Activated CD4-positive, alpha-beta T cell treated with anti-CD3 and anti-CD28 coated beads, Interleukin-2, amount 10 ng/mL, durations not matched to agents 24 days and 14 days (primary cell): ENCODE data around the gene SS18L1. TPM values are rescaled to one million over a fixed set of nuclear protein-coding genes. Genes with fewer than 3 reads are reported as not detected.

Experiments
- DNase-seq: peaks from one replicate; pipeline ENCODE4 v3.0.0; 2022
- H3K27ac Mint-ChIP-seq: one replicate; pipeline ENCODE4 v1.8.0; 2022; ENCODE audit warnings: mild to moderate bottlenecking, mixed read lengths
- H3K27me3 Mint-ChIP-seq: one replicate; pipeline ENCODE4 v1.8.0; 2022; ENCODE audit warnings: mixed read lengths
- H3K36me3 Mint-ChIP-seq: one replicate; pipeline ENCODE4 v1.8.0; 2022; ENCODE audit warnings: low read depth, mild to moderate bottlenecking, mixed read lengths
- H3K4me1 Mint-ChIP-seq: one replicate; pipeline ENCODE4 v1.8.0; 2021; ENCODE audit warnings: mixed read lengths
- H3K4me3 Mint-ChIP-seq: one replicate; pipeline ENCODE4 v1.8.0; 2022; ENCODE audit warnings: mild to moderate bottlenecking, moderate library complexity, mixed read lengths
- H3K9me3 Mint-ChIP-seq: one replicate; pipeline ENCODE4 v1.8.0; 2021; ENCODE audit warnings: mixed read lengths
- intact Hi-C: fragments of 100-400 bp; cut with micrococcal nuclease; formaldehyde crosslinking; loops from one replicate; pipeline ENCODE4 v1.15.1; 2023
- total RNA-seq: library from RNA; stranded (reverse); gene quantifications from 2 replicates; pipeline ENCODE4 v1.2.3, GENCODE V29; 2022

The SS18L1 gene
- total RNA-seq, 1 donor from 2014 or later: 29.0 TPM

DNA sequence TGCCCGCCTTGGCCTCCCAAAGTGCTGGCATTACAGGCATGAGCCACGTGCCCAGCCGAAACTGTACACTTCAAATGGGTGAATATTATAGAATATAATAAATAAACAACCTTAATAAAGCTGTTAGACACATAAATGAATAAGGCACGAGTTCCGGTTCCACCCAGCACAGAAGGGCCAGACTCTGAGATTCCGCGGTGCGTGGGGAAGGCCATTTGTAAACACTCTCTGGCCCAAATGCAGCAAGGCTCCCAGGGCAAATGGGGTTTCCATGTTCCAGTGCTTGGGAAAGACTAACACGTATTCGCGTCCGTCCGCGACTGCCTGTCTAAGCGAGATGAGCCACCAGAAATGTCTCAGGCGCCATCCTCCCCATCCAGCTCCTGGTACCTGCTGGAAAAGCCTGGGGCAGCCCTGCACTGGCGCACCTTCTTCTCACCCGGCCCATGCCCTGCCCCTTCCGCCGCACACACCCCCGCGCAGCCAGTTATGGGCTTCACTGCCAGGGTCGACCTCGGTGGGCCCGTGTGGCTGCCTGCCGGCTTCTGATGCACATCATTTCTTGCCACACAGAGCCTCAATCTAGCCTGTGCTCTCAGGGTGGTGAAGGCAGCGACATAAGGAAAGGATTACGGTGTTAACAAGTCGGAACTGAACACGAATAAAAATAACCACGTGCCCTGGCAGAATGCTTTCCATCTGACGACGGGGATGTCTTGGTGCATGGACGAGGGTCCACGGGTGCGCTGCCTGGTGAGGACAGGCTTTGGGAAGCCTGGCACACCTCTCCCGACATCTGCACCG, 26.8 kb upstream of the SS18L1 start:
- no peak overlapping the region for H3K4me3 Mint-ChIP-seq
- H3K36me3 Mint-ChIP-seq: no peaks in the 10 kb centered on the region
- no peak for DNase-seq
- no peaks in the 10 kb centered on the region for H3K9me3 Mint-ChIP-seq
- H3K27me3 Mint-ChIP-seq: no peaks in the 10 kb centered on the region
- intact Hi-C loops: no loop called here
- peaks cover 15% of the 10 kb centered on the region for H3K4me1 Mint-ChIP-seq
- no peak overlapping the region for H3K27ac Mint-ChIP-seq

DNA sequence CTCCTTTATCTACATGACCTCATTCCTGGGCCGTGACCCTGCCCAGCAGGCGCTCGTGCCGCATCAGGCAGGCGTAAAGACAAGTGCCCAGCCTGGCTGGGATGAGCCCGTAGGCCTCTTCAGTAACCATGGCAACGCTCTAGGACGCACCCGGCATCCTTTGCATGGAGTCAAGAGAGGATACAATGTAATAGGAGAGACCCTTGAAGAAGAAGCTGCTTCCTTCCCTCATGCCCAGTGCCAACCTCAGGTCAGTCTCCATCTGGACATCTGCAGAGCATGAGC, 26.3 kb upstream of the SS18L1 start:
- Mint-ChIP-seq H3K27ac (no peak overlapping the region), H3K36me3 (no peaks in the 10 kb centered on the region), H3K9me3 (no peaks in the 10 kb centered on the region), H3K4me3 (no peak overlapping the region), H3K4me1 (peaks cover 15% of the 10 kb centered on the region), H3K27me3 (no peaks in the 10 kb centered on the region)
- intact Hi-C loops: no loop called here
- DNase-seq: no peak

DNA sequence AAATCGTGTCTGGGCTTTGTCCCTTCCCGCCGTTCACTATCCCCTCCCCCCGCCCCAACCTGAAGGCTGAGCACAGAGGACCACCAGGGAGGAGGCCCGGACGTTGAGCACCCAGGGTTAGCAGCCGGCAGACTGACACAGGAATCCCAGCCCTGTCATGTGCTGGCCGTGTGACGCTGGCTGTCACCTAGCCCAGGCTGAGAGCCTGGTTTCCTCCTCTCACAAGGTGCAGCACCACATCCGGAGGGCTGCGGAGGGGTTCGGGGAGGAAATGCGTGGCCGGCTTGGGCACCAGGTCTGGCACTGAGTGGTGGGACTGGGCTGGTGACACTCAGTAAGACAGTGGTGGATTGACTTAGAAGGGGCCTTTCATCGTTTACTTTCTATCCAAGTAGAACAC, 25.9 kb upstream of the SS18L1 start:
- Mint-ChIP-seq H3K4me3 (peak overlapping the region; percentile 23), H3K4me1 (peaks cover 15% of the 10 kb centered on the region), H3K27ac (no peak overlapping the region), H3K27me3 (no peaks in the 10 kb centered on the region), H3K9me3 (no peaks in the 10 kb centered on the region), H3K36me3 (no peaks in the 10 kb centered on the region)
- peak; percentile 89 for DNase-seq
- intact Hi-C loops: no loop called here

DNA sequence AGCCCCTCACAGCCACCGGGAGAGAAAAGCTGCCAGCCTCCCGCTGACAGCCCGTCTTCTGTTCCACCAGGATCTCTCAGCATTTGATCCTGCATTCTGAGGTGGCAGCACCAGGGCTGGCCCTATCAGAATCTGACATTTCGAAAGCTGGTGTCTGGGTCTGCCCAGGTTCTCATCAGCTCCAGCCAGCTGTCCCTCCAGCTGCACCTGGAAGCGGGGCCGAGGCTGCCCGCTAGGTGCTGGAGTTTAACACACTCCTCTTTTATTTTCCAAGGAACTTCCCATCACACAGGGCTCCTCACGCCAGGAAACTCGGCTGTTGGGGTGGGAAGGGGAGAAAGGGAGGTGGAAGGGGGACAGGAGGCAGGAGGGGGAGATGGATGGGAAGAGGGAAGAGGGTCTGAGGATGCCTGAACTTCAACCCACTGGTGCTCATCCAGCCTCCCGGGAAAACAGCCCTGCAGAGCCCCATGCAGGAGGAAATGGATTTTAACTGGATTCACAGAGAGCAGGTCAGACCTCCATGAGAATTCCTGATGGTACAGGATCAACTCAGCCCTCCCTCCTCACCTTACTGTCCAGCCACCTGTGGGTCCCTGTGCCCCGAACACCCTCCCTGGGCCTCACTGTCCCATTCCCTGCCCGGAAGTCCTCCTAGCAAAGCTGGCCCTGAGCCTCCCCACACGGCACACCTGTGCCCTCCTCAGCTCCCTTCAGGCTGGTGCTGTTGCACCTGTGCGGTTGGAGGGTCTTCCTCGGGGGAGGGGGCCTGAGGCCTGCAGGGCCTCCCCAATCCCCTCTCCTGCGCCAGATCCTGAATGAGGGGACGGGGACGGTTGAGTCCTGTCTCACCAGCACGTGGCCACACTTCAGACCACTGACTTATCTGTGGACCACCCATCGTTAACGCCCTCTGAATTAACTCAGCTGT, 25.2 kb upstream of the SS18L1 start:
- H3K27me3 Mint-ChIP-seq: no peaks in the 10 kb centered on the region
- no peak for DNase-seq
- H3K36me3 Mint-ChIP-seq: peaks cover 2% of the 10 kb centered on the region
- no peaks in the 10 kb centered on the region for H3K9me3 Mint-ChIP-seq
- peaks cover 18% of the 10 kb centered on the region for H3K4me1 Mint-ChIP-seq
- intact Hi-C loops: no loop called here
- no peak overlapping the region for H3K27ac Mint-ChIP-seq
- H3K4me3 Mint-ChIP-seq: peak overlapping the region; percentile 23

DNA sequence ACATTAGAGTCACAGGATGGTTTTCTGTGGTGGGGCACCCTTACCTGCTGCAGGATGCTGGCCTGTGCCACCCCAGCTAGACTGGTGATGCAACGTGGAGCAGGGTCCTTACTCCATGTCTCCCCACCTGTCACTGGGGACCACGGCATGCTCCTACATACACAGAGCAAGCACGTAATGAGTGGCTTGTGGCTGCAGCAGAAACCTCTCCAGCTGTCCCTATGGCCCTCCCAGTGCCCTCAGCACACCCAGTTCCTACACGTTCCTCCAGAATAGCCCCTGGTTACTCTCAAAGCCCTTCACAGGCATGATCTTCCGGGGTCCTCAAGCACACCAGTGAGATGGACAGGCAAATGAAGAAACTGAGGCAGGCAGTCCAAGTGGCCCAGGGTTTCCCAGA, 24.5 kb upstream of the SS18L1 start:
- intact Hi-C loops: no loop called here
- H3K27ac Mint-ChIP-seq: peak overlapping the region; percentile 59

DNA sequence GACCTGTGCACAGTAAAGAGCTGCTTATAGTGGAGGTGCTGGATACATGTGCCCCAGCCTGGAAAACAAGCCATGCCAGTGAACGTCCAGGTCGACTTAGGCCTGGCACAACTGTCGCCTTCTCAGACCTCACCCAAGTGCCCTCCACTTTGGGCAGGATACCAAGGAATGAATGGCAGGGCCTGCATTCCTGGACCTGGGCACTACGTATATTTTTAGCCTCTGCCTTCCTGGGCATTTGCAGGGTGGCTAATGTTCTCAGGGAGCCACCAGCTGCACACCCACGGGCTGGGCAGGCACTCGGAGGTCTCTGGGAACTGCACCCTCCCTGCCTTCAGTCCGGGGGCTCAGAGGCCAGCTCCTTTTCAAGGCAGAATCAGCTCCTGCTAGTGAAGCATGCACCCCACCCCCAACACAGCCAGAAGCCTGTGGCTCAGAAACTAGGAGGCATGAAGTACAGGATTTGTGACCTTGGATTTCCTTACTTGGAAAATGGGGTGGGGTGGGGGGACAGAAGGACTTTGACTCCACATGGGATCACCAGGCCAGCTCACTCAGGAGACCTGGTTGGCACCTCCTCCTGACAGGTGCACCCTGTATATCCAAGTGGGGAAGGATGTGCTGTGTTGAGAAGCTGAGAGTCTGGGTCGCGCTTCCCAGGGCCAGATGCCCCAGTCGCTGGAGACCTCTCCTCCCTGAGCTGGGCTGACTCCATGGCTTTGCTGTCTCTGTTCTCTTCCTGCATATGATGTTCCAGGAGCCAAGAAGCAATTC, 23.8 kb upstream of the SS18L1 start:
- Mint-ChIP-seq H3K4me3 (no peak overlapping the region), H3K4me1 (peaks cover 28% of the 10 kb centered on the region), H3K27me3 (no peaks in the 10 kb centered on the region), H3K27ac (peak overlapping the region; percentile 60), H3K9me3 (no peaks in the 10 kb centered on the region), H3K36me3 (peaks cover 13% of the 10 kb centered on the region)
- DNase-seq: no peak
- intact Hi-C loops: loop anchor here (5.0 kb wide), 1 partner anchor 268 kb away; the partner anchor contains the start of gene RPS21

More for the DNA sequence above, 24.5 kb upstream of the SS18L1 start:
- Mint-ChIP-seq H3K36me3 (peaks cover 6% of the 10 kb centered on the region), H3K9me3 (no peaks in the 10 kb centered on the region), H3K4me1 (peaks cover 23% of the 10 kb centered on the region), H3K27me3 (no peaks in the 10 kb centered on the region), H3K4me3 (peak overlapping the region; percentile 7)
- no peak for DNase-seq

DNA sequence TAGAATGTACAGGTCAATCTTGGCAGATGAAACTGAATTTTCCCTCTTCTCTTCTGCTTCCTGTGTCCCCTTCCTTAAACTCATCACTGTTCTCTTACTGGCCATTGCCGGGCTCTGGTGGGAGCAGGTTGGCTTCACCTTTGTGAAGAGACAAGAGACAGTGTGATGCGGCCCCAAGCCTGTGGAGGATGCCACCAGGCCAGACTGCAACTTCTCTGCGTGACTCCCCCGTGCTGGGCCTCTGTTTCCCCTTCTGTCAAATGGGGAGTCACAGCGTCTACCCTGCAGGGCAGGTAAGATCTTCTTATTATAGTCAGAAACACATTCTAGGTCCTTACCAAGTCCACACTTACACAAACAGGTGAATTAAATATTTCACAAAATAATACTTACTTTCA, 23.2 kb upstream of the SS18L1 start:
- H3K36me3 Mint-ChIP-seq: peaks cover 19% of the 10 kb centered on the region
- H3K27me3 Mint-ChIP-seq: no peaks in the 10 kb centered on the region
- peaks cover 28% of the 10 kb centered on the region for H3K4me1 Mint-ChIP-seq
- peak overlapping the region; percentile 58 for H3K4me3 Mint-ChIP-seq
- DNase-seq: no peak
- H3K27ac Mint-ChIP-seq: peak overlapping the region; percentile 60
- no peaks in the 10 kb centered on the region for H3K9me3 Mint-ChIP-seq
- intact Hi-C loops: loop anchor here (5.0 kb wide), 1 partner anchor 267 kb away; the partner anchor contains the start of gene RPS21

DNA sequence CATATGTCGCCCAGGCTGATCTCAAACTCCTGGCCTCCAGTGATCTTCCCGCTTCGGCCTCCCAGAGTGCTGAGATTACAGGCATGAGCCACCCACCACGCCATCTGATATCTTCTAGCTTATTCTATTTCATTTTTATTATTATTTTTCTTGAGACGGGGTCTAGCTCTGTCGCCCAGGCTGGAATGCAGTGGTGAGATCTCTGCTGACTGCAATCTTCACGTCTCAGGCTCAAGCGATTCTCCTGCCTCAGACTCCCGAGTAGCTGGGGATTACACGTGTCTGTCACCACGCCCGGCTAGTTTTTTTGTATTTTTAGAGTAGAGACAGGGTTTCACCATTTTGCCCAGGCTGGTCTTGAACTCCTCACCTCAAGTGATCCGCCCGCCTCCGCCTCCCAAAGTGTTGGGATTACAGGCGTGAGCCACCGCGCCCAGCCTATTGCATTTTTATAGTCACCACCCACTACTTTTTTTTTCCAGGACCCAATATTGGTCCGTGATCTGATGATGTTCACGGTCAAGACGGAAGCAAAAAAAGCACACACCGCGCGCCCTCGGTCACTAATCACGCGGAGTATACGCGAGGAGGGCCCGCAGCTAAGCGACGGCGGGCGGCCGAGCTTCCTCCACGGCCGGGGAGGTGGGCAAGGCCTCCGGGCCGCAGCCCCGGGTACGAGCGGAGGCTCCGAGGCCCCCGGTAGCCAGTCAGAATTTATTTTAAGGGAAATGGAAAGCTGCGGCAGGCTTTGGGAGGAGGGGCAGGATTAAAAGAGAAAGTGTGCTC, 22.4 kb upstream of the SS18L1 start:
- no peaks in the 10 kb centered on the region for H3K27me3 Mint-ChIP-seq
- peaks cover 28% of the 10 kb centered on the region for H3K4me1 Mint-ChIP-seq
- H3K36me3 Mint-ChIP-seq: peaks cover 25% of the 10 kb centered on the region
- intact Hi-C loops: loop anchor here (1.0 to 5.0 kb wide), 2 partner anchors 55 to 266 kb away; partner anchors contain the start of gene RPS21
- H3K9me3 Mint-ChIP-seq: no peaks in the 10 kb centered on the region
- peak overlapping the region; percentile 88 for H3K4me3 Mint-ChIP-seq
- peak overlapping the region; percentile 96 for H3K27ac Mint-ChIP-seq
- DNase-seq: no peak

DNA sequence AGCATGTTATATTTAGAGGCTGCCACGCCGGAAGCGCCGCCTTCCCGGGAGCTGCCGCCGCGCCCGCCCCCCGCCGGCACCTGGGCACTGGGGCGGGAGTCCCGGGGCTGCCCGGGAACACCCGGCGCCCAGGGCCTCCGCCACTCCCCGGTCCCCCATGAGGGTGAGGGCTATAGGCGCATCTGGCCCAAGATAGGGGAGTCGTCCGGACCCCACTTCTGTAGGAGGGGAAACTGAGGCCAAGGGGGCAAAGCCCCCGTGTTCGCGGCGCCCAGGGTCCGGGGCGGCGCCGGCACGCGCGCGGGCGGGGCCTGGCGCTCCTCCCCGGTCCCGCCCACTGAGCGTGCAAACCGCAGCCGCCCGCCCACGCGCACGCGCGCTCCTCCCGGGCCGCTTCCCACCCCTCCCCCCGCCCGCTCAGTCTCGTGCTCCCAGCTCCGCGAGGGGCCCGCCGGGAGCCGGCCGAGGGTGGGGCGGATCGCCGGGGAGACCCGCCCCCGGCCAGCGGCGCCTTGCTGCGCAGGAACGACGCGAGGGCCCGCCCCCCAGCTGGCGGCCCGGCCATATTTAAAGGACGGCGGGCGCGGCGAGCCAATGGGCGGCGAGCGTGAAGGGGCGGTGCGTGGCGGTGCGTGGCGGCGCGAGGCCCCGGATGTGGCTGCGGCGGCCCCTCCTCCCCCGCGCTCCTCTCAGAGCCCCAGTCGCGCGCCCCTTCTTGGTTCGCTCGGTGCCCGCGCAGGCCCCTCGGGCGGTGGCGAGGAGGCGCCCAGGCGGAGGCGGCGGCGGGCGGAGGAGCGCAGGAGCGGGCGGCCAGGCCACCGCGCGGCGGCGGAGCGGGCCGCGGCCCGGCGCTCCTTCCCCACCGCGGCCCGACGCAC, 21.6 kb upstream of the SS18L1 start, which contains the start of gene LSM14B:
Gene LSM14B (plus strand): TSS at position 700 of the 878 bp plus-strand sequence. CDS start 192 bp downstream, outside the sequence.
- peak within 1 kb of the TSS; percentile 96 for H3K27ac Mint-ChIP-seq
- peaks cover 33% of the 10 kb centered on the region for H3K36me3 Mint-ChIP-seq
- peaks cover 28% of the 10 kb centered on the region for H3K4me1 Mint-ChIP-seq
- intact Hi-C loops: loop anchor here (1.0 to 5.0 kb wide), 6 partner anchors 21 to 265 kb away; partner anchors contain the start of genes OSBPL2, PSMA7, RPS21 and SS18L1
- H3K9me3 Mint-ChIP-seq: no peaks in the 10 kb centered on the region
- no peaks in the 10 kb centered on the region for H3K27me3 Mint-ChIP-seq
- peak; percentile 98 for DNase-seq
- peak within 1 kb of the TSS; percentile 88 for H3K4me3 Mint-ChIP-seq

DNA sequence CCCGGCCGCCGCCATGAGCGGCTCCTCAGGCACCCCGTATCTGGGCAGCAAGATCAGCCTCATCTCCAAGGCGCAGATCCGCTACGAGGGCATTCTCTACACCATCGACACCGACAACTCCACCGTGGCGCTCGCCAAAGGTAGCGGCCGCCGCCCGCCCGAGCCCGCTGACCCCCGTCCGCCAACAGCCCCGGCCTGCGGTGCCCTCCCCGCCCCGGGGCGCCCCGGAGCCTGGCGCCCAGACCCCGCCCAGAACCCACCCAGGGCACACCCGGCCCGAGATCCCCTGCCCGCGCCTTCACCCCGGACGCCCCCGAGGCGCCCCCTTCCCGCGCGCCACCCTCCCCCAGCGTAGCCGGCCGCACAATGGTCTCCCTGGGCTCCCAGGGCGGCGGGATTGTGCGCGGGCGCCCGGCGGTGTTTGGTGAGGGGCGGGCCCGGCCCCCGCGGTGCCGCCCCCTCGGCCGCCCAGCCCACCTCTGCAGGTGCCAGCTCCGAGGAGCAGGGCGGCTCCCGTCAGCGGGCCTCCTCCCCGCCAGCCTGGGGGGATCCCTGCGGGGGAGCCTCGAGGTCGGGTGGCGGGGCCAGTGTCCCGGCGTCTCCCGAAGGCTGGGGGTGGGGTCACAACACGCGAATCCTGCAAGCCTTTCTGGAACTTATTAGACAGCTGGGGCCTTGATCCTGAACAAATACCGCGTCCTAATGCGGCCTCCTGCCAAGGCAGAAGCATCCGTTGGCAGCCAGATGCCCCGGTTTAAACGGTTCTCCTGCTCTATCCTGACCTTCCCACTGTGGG, 20.7 kb upstream of the SS18L1 start:
- peak; percentile 83 for DNase-seq

DNA sequence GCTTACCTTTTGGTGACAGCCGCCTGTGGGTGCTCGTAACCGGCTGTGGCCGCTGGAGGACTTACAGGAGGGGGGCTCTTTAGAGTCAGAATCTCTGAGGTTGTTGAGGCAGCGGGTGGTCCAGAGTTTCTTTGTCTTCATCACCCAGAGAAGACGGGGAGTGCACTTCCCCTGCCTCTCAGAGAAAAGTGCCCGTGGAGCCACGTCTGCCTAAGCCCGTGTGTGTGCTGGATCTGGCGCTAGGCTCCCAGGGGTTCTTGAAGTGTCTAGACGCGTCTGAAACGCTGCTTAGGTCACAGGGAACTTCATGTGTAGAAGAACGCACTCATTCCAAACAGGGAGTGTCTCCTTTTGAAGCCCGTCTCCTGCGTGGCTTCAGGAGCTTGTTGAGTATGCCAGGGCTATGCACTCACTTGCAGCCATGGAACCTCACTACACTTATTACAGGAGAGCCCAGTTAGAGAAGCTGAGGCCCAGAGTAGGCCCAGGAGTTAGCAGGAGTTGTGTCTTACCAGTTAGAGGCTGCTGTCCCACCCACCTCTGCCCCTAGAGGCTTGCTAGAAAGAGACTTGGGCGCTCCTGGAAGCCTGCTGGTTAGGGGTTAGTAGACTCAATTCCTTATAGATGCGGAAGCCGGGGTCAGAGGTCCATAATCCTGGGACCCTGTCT, 20.0 kb upstream of the SS18L1 start:
- peak overlapping the region; percentile 60 for H3K27ac Mint-ChIP-seq

More for the DNA sequence above, 20.7 kb upstream of the SS18L1 start:
- Mint-ChIP-seq H3K27ac (peak overlapping the region; percentile 60), H3K4me3 (peak overlapping the region; percentile 86), H3K4me1 (peaks cover 22% of the 10 kb centered on the region), H3K36me3 (peaks cover 41% of the 10 kb centered on the region), H3K9me3 (no peaks in the 10 kb centered on the region), H3K27me3 (no peaks in the 10 kb centered on the region)
- intact Hi-C loops: loop anchor here (1.0 to 5.0 kb wide), 5 partner anchors 20 to 264 kb away; partner anchors contain the start of genes OSBPL2, PSMA7, RPS21 and SS18L1

More for the DNA sequence above, 20.0 kb upstream of the SS18L1 start:
- peaks cover 48% of the 10 kb centered on the region for H3K36me3 Mint-ChIP-seq
- peaks cover 24% of the 10 kb centered on the region for H3K4me1 Mint-ChIP-seq
- peak overlapping the region; percentile 86 for H3K4me3 Mint-ChIP-seq
- H3K9me3 Mint-ChIP-seq: no peaks in the 10 kb centered on the region
- intact Hi-C loops: loop anchor here (5.0 kb wide), 1 partner anchor 264 kb away; the partner anchor contains the start of gene RPS21
- no peaks in the 10 kb centered on the region for H3K27me3 Mint-ChIP-seq
- no peak for DNase-seq
